Neural progenitor cell (in vitro differentiated cells): Measurements from ENCODE around the gene PON1.

Source experiments
- EZH2 ChIP-seq: fragments of 200-600 bp; sonication (generic); IDR thresholded peaks from 2 replicates; pipeline ENCODE4 v1.6.1; 2017; ENCODE audit warnings: antibody characterized with exemption, mild to moderate bottlenecking, moderate library complexity
- EZH2phosphoT487 ChIP-seq: fragments of 200-600 bp; sonication (generic); IDR thresholded peaks from 2 replicates; pipeline ENCODE4 v1.6.1; 2017; ENCODE audit warnings: antibody characterized with exemption
- TF ChIP-seq, protein P1 (sequence below): fragments of 200-600 bp; sonication (generic); IDR thresholded peaks from 2 replicates; pipeline ENCODE4 v1.5.1; 2017; ENCODE audit warnings: antibody characterized with exemption, mild to moderate bottlenecking

DNA sequence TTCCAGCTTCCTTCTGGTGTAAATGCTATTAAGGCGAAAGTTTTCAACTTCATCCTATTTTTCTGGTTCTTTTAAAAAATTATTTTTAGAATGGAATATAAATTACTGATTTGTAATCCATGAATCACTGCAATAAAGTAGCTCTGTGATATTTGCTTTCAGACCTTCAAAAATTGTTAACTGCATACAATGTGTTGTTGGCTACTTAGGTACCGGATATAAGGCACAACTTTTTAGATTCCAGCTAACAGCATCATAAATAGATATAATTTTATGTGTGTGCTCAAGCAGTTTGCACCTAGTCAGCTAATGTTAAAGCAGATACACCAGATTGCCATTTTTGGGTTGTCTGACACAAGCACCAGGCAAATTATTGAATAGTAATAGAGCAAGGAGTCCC is 58.7 kb downstream of the PON1 start:
- TF ChIP-seq, protein P1, sequence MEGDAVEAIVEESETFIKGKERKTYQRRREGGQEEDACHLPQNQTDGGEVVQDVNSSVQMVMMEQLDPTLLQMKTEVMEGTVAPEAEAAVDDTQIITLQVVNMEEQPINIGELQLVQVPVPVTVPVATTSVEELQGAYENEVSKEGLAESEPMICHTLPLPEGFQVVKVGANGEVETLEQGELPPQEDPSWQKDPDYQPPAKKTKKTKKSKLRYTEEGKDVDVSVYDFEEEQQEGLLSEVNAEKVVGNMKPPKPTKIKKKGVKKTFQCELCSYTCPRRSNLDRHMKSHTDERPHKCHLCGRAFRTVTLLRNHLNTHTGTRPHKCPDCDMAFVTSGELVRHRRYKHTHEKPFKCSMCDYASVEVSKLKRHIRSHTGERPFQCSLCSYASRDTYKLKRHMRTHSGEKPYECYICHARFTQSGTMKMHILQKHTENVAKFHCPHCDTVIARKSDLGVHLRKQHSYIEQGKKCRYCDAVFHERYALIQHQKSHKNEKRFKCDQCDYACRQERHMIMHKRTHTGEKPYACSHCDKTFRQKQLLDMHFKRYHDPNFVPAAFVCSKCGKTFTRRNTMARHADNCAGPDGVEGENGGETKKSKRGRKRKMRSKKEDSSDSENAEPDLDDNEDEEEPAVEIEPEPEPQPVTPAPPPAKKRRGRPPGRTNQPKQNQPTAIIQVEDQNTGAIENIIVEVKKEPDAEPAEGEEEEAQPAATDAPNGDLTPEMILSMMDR, result no peak
- no peak for TF ChIP-seq EZH2phosphoT487
- TF ChIP-seq EZH2, result no peak
